8988T (cell line): ENCODE measurements around the gene FRAS1.

ENCODE experiments used
- DNase-seq: peaks from one replicate; pipeline ENCODE4 v3.0.0; 2011

FRAS1 gene

GRCh38 chr4:78386679-78387078 lies 329.6 kb downstream of the FRAS1 start:
- DNase-seq, result no peak

GRCh38 chr4:78395642-78396041 lies 338.5 kb downstream of the FRAS1 start:
- no peak for DNase-seq

- DNase-seq, result no peak
These were observed 339.6 kb downstream of the FRAS1 start for GRCh38 chr4:78396613-78397291.

GRCh38 chr4:78397292-78397630 lies 340.1 kb downstream of the FRAS1 start:
- DNase-seq, result no peak

GRCh38 chr4:78409612-78410202 lies 352.6 kb downstream of the FRAS1 start:
- no peak for DNase-seq

GRCh38 chr4:78410225-78410624 lies 353.1 kb downstream of the FRAS1 start:
- no peak for DNase-seq

- DNase-seq, result no peak
These were observed 353.6 kb downstream of the FRAS1 start for GRCh38 chr4:78410676-78411075.

GRCh38 chr4:78414116-78414515 lies 357.0 kb downstream of the FRAS1 start:
- no peak for DNase-seq

GRCh38 chr4:78417603-78418002 lies 360.5 kb downstream of the FRAS1 start:
- DNase-seq, result no peak

GRCh38 chr4:78418406-78418805 lies 361.3 kb downstream of the FRAS1 start:
- DNase-seq, result no peak

GRCh38 chr4:78423790-78424189 lies 366.7 kb downstream of the FRAS1 start:
- DNase-seq, result no peak

GRCh38 chr4:78424461-78424860 lies 367.3 kb downstream of the FRAS1 start:
- no peak for DNase-seq

- no peak for DNase-seq
These were observed 369.8 kb downstream of the FRAS1 start for GRCh38 chr4:78426972-78427371.

GRCh38 chr4:78428996-78429395 lies 371.9 kb downstream of the FRAS1 start:
- no peak for DNase-seq

- no peak for DNase-seq
These were observed 375.8 kb downstream of the FRAS1 start for GRCh38 chr4:78432896-78433295.

GRCh38 chr4:78437608-78438088 lies 380.5 kb downstream of the FRAS1 start:
- DNase-seq, result no peak

GRCh38 chr4:78439328-78439727 lies 382.2 kb downstream of the FRAS1 start:
- no peak for DNase-seq

- DNase-seq, result no peak
These were observed 384.6 kb downstream of the FRAS1 start for GRCh38 chr4:78441756-78442155.

GRCh38 chr4:78446619-78447018 lies 389.5 kb downstream of the FRAS1 start:
- DNase-seq, result no peak

- DNase-seq, result no peak
These were observed 394.3 kb downstream of the FRAS1 start for GRCh38 chr4:78451407-78451806.

- DNase-seq, result no peak
These were observed 396.9 kb downstream of the FRAS1 start for GRCh38 chr4:78454016-78454415.

GRCh38 chr4:78457751-78458150 lies 400.6 kb downstream of the FRAS1 start:
- DNase-seq, result no peak

- DNase-seq, result no peak
These were observed 402.2 kb downstream of the FRAS1 start for GRCh38 chr4:78459327-78459726.

- no peak for DNase-seq
These were observed 403.2 kb downstream of the FRAS1 start for GRCh38 chr4:78460368-78460767.

- DNase-seq, result no peak
These were observed 407.1 kb downstream of the FRAS1 start for GRCh38 chr4:78464265-78464664.
